NCI-H1105 (cell line): ENCODE results near the gene CSTB.

Experiments used
- DNase-seq: peaks from one replicate; lab custom pipeline; 2025; lab: John Stamatoyannopoulos, UW

CSTB gene

GRCh38 chr21:43767498-43767983 lies 8.6 kb downstream of the CSTB start:
- no peak for DNase-seq

- DNase-seq, result no peak
Measured at GRCh38 chr21:43766734-43767497, 9.2 kb downstream of the CSTB start.

GRCh38 chr21:43764576-43765495 lies 11.3 kb downstream of the CSTB start:
- no peak for DNase-seq

GRCh38 chr21:43763901-43764523 lies 12.1 kb downstream of the CSTB start:
- DNase-seq, result no peak

GRCh38 chr21:43762303-43763128 lies 13.6 kb downstream of the CSTB start:
- no peak for DNase-seq

- no peak for DNase-seq
Measured at GRCh38 chr21:43761886-43762285, 14.2 kb downstream of the CSTB start.

- no peak for DNase-seq
Measured at GRCh38 chr21:43760391-43760958, 15.6 kb downstream of the CSTB start.

GRCh38 chr21:43759651-43760050 lies 16.5 kb downstream of the CSTB start:
- DNase-seq, result no peak

GRCh38 chr21:43758811-43759210 lies 17.3 kb downstream of the CSTB start:
- DNase-seq, result no peak

- DNase-seq, result no peak
Measured at GRCh38 chr21:43758111-43758641, 17.9 kb downstream of the CSTB start.

GRCh38 chr21:43757601-43758000 lies 18.5 kb downstream of the CSTB start:
- no peak for DNase-seq

GRCh38 chr21:43755820-43756594 lies 20.1 kb downstream of the CSTB start:
- no peak for DNase-seq

GRCh38 chr21:43754948-43755781 lies 20.9 kb downstream of the CSTB start:
- no peak for DNase-seq

GRCh38 chr21:43753439-43753799 lies 22.7 kb downstream of the CSTB start:
- no peak for DNase-seq

- no peak for DNase-seq
Measured at GRCh38 chr21:43752758-43753438, 23.2 kb downstream of the CSTB start.

- DNase-seq, result no peak
Measured at GRCh38 chr21:43751955-43752591, 24.0 kb downstream of the CSTB start.

- no peak for DNase-seq
Measured at GRCh38 chr21:43750339-43751033, 25.6 kb downstream of the CSTB start.
